HG03558 (cell line): ENCODE measurements around the gene OR6C65.
"Not testable (repeated sequence)": the region's sequence is repeated elsewhere in the genome, so short reads cannot be mapped to it uniquely, and the experiment has no call there.

Source experiments
- ATAC-seq: cut with Tn5 transposase; IDR thresholded peaks from one replicate; pipeline ENCODE4 v1.9.1; 2021; ENCODE audit warnings: moderate number of reproducible peaks; ENCODE audit not compliant: unreplicated experiment; ENCODE audit errors: extremely low read depth

OR6C65 gene

DNA sequence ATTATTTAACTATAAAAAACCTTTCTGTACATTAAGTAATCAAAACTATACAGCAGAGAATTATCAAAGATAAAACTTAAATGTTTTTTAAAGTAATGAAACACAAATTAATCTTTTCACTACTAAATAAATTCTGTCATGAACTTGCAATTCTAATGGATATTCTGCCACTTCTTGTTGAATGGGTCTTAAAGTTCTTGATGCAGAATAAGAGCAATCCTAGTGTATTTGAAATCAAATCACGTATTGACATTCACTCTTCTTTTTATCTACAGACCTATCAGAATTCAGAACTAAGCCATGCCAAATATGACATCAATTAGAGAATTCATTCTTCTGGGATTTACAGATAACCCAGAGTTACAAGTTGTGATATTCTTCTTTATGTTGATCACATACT is at the start of gene OR6C65:
OR6C65 (plus strand) TSS at position 301 of the 400 bp plus-strand sequence; CDS start at position 301, 0 bp downstream.
- no peak for ATAC-seq

DNA sequence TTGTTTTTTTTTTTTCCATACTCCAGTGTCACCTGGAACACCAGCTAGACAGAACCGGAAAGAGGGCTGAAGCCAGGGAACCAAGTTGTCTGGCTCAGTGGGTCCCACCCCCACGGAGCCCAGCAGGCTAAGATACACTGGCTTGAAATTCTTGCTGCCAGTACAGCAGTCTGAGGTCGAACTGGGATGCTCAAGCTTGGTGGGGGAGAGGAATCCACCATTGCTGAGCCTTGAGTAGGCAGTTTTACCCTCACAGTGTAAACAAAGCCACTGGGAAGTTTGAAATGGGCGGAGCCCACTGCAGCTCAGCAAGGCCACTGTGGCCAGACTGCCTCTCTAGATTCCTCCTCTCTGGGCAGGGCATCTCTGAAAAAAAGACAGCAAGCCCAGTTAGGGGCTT is 45.0 kb upstream of the OR6C65 start:
- not testable (repeated sequence) for ATAC-seq

DNA sequence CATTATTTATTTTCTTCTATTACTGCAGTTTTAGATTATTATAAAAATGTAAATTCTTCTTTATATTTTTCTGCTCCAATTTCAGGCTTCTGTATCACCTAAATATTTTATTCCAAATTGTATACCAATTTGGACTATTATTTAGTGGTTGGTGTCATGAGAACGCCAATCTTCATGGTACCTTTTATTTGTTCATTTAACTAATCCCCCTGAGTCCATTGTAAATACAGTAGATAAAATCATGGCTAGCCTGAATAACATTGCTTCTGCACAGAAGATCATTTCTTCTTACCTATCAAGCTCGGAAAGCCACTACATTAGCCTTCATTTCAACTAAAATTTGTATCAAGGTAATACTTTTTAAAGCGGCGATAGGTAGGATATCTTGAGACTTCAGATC is 37.7 kb upstream of the OR6C65 start, which contains the start of gene OR6C75:
OR6C75 (plus strand) TSS at position 301 of the 400 bp plus-strand sequence. CDS start 2,136 bp downstream, outside the sequence.
- ATAC-seq, result no peak

DNA sequence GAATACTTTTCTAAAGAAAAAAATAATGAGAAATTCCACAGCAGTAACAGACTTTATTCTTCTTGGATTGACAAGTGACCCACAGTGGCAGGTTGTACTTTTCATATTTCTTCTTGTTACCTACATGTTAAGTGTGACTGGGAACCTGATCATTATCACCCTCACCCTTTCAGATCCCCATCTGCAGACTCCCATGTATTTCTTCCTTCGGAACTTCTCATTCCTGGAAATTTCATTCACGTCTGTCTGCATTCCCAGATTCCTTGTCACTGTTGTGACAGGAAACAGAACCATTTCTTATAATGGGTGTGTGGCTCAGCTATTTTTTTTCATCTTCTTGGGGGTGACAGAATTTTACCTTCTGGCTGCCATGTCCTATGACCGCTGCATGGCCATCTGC is 35.2 kb upstream of the OR6C65 start:
- no peak for ATAC-seq

DNA sequence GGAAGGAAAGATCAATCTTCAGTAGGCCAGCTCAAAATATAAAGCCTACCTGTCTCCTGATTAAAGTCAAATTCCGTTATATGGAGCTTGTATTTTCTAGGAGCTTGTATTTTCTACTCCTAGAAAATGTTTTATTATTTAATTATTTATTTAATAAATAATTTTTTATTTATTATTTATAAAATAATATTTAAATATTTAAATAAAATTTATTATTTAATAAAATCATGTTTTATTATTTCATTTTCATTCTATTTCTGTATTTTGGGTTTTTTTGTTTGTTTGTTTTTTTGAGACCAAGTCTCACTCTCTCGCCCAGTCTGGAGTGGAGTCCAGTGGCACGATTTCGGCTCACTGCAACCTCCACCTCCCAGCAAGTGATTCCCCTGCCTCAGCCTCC is 27.8 kb upstream of the OR6C65 start:
- ATAC-seq, result no peak

DNA sequence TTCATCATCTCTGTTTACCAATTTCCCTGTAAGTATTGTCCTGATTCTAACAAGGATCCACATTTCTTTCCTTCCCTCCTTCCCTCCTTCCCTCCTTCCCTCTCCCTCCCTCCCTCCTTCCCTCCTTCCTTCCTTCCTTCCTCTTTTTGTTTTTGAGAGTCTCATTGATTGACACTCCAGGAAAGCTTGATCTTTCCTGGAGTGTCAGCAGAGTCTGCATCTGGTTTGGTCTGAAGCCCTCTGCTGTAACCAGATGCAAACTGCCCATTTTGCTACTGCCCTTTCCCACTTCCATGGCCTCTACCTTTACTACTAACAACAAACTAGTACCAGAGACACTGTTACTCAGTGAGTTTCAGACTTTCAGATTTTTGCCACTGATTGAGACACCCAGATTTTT is 14.4 kb upstream of the OR6C65 start:
- ATAC-seq, result no peak

DNA sequence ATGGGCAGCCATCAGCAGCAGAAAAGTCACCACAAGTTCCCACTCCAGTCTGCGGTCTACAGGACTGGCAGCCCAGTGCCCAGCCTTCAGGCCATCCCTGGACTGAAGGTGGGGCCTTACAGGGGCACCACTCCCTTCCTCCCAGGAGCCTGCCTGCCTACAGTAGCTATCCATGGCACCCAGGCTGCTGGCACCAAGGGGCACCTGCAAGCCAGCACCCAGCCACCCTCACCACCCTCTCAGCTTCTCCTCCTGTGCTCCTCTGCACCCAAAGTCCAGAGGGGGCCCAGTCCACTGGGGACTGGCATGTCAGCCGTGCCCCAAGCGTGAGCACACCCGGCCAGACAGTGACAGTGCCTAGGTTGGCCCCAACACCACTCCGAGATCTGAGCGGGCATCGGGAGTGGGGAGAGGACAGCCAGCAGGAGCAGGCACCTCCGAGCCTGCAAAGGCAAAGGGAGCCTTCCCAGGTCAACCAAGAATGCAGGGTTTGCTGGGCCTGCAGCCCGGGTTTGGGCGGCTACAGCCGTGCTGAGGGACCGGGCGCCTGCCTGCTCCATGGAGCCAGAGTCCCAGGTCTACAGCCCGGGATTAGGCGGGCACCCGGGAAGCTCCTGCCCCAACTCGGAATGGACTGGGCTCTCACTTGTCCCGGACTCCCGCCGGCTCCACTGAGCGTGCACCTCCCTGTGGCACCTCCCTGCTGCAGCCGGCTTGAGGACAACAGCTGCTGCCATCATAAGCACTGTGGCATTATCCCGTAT is 8.1 kb upstream of the OR6C65 start:
- ATAC-seq, result no peak

DNA sequence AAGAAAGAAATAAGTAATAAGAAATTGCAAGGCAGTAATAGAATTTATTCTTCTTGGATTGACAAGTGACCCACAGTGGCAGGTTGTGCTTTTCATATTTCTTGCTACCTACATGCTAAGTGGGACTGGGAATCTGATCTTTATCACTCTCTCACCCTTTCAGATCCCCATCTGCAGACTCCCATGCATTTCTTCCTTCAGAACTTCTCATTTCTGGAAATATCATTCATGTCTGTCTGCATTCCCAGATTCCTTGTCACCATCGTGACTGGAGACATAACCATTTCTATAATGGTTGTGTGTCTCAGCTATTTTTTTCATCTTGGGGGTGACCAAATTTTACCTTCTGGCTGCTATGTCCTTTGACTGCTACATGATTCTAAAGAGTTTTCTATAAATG is 4.0 kb upstream of the OR6C65 start:
- ATAC-seq, result no peak

DNA sequence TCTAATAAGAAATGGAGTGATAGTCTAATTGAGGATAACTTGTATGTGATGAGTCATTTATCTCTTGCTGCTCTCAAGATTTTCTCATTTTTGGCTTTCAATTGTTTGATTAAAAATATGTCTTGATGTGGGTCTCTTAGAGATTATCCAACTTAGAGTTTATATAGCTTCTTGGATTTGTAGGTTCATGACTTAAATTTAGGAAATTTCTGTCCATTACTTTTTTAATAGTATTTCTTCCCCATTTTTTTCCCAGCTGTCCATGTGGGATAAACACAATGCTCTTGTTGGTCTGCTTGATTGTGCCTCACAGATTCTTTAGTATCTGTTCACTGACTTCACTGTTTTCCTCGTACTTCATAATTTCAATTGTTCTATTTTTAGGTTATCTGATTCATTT is 7.5 kb downstream of the OR6C65 start:
- ATAC-seq, result no peak

DNA sequence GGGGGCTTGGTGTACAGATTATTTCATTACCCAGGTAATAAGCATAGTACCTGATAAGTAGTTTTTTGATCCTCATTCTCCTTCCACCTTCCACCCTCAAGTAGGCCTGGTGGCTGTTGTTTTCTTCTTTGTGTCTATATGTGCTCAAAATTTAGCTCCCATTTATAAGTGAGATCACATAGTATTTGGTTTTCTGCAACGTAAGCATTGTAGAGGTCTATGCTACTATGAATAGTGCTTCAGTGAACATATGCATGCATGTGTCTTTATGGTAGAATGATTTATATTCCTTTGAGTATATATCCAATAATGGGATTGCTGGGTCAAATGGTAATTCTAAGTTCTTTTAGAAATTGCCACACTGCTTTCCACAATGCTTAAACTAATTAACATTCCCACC is 8.8 kb downstream of the OR6C65 start:
- ATAC-seq, result not testable (repeated sequence)

DNA sequence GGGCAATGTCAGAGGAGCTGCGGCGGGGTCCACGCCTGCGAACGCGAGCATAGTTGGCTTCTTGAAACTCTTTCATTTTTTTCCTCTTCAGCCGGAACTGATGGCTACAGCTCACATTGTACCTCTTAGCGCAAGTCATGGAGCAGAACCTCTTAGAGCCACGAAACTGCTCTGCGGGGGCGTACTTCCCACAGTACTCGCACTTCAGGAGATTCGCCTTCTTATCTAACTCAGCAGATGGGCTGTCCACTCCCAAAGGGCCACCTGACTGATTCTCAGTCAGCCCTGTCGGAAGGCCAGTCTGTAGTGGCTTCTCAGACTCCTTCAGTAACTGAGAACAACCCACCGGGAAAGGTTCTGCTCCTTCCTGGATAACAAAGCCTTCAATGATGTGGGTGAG is 11.8 kb downstream of the OR6C65 start:
- not testable (repeated sequence) for ATAC-seq

DNA sequence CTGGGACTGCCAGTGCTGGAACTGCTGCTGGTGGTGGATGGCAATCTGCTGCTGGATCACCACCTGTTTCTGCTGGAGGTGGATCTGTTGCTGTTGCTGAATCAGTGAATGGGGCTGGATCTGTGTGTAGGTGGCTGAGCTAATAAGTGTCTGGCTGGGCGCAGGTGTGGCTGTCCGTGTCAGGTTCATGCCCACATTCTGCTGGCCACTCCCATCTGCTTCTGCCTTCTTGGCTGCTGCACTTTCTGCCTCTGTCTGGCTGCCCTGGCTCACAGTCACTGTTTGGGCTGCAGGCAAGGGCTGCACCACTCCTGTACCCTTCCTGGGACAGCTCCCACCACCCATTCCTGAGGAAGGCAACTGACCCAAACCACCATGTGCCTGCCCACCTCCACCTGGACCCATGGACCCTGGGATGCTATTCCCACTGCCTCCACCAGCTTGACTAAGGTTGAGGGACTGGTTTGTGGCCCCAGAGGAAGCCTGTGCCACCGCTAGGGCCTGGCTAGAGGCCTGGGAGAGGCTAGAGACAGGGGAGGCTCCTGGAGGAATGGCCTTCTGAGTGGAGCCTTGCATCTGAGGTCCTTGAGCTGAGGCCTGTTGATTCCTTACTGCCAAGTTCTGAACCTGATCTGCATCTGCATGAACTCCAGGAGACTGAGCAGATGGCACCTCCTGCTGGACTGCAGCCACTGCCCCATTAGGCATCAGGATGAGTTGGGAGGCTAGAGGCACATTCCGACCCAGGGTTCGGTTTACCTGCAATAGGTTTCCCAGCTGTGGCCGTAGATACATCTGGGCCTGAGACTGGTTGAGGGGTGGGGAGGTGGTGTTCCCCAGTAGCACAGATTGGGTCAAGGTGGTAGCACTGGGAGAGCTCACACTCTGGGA is 13.4 kb downstream of the OR6C65 start:
- not testable (repeated sequence) for ATAC-seq

DNA sequence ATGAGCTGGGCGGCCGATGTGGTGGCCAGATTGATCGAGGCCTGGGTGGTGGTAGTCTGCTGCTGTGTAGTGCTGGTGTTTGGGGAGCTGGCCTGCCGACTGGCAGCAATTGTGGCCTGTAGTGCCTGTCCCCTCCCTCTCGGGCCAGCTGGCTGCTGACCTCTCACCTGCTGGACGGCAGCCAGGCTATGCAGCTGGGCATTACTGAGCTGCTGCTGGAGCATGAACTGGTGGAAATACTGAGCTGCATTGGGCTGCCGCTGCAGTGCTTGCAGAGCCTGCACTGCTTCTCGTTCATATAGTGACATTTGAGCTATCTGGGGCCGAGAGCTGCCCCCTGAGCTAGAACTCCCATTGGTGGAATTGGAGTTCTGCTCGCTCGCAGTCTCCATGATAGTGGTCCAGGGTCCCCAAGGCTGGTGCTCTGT is 14.1 kb downstream of the OR6C65 start:
- not testable (repeated sequence) for ATAC-seq

DNA sequence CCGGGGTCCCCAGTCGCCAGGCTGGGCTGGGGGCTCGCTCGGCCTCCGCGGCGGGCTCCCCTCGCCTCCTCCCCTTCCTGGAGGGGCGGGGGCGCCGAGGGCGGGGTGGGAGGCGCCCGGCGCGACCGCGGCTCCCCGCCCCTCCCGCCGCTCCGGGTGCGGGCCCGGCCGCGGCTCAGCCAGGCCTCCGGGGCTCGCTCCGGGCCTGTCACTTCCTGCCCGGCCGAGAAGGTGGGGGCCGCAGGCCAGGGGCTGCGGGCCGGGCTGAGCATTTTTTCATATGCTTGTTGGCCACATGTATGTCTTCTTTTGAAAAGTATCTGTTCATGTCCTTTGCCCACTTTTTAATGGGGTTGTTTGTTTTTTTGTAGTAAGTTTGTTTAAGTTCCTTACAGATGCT is 14.6 kb downstream of the OR6C65 start:
- not testable (repeated sequence) for ATAC-seq

DNA sequence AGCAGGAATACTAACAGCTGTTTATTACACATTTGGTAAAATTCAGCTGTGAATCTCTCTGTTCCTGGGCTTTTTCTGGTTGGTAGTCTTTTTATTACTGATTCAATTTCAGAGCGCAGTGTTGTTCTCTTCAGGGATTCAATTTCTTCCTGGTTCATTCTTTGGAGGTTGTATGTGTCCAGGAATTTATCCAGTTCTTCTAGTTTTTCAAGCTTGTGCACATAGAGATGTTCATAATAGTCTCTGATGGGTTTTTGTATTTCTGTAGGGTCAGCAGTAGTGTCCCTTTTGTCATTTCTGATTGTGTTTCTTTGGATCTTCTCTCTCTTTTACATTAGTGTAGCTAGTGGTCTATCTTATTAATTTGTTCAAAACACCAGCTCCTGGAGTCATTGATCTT is 16.6 kb downstream of the OR6C65 start:
- ATAC-seq, result no peak

DNA sequence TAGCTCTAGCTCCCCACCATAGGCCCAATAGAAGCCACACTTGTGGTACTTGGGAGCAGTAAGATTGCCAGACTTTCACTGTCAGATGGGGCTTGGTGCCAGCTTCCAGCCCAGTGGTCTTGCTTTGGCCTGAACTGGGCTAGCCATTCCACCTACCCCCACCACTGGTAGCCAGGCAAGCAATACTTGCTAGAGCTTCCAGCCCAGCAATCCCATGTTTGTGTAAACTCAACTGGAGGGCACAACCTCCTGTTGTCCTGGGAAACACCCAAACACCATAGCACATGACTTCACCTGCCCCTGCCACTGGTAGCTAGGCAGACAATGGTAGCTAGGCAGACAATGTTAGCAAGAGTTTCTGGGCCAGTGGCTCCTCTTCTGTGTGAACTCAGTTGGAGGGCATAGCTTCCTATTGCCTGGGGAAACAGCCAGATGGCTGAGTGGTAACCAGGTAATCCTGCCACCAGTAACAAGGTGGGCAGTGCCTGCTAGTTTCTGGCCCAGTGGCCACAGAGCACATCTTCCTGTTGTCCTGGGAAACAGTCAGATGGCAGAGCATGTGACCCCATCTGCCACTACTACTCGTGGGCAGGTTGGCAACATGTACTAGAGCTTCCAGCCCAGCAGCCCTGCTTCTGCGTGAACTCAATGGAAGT is 20.1 kb downstream of the OR6C65 start:
- ATAC-seq, result no peak

DNA sequence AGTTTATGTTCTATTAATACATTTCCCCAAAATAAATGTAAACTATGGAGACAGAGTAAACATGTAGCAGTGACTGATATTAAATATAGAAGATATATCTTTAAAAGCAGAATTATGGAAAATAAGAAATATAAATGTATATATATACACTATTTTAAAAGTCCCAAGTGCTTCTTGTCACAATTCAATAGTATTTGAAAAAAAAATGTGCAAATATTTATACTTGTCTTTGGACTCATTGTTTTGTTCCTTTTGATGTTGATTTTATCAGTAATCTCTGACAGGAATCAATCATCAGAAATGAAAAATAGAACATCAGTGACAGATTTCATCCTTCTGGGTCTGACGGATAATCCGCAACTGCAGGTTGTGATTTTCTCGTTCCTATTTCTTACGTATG is 25.6 kb downstream of the OR6C65 start, which contains the start of gene OR6C76:
OR6C76 (plus strand) TSS at position 301 of the 400 bp plus-strand sequence; CDS start at position 301, 0 bp downstream.
- ATAC-seq, result no peak

DNA sequence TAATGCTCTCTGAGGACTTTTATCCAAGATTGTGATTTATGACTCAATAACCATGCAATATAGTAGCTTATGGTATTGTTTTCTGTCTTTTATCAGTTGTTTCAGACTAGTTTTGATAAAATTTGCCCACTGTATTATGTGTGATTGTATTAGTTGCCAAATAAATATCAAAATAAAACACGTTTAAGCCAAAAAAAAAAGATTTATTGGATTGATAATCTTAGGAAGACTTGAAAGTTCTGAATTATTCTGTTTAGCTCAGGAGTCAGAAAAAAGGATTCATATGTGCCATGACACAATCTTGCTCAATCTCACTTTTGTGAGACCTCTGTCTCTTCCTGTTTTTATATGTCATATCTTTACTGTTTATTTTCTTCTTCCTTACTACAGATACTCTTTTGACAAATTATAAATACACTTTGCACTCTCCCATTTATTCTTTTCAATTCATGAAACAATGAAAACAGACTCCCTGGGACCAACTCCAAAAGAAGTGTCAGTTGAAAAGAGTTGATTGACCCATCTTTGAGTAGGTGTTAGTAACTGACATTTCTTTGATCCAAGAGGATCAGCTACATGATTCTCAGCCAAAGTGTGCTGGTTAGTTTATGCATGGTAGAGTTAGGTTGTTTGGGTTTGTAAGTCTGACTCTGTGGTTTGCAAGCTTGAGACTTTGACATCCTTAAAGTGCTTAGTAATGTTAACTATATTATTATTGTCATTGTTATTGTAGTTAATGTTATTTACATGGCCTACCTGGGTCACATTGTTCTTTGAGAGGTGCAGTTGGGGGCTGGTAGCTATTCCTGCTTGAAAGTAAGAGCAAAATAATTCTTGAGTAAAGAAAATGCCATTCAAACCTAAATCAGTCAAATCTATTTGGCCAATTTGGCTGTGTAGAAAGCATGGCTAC is 28.3 kb downstream of the OR6C65 start:
- ATAC-seq, result no peak

DNA sequence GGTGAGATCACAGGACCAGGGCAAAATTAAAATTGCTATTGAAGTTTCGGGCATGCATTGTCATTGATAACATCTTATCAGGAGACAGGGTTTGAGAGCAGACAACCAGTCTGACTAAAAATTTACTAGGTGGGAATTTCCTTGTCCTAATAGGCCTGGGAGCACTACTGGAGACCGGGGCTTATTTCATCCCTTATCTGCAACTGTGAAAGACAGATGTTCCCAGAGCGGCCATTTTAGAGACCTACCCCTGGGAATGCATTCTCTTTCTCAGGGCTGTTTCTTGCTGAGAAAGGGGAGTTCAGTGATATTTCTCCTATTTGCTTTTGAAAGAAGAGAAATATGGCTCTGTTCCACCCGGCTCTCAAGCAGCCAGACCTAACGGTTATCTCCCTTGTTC is 40.9 kb downstream of the OR6C65 start:
- not testable (repeated sequence) for ATAC-seq
